NCI-H2227 (cell line): ENCODE results near the gene AFAP1L2.

Experiments
- DNase-seq: peaks from one replicate; lab custom pipeline; 2025; ENCODE audit not compliant: unreplicated experiment; lab: John Stamatoyannopoulos, UW

The AFAP1L2 gene

GRCh38 chr10:114246679-114247305, 157.5 kb downstream of the AFAP1L2 start:
- no peak for DNase-seq

DNA sequence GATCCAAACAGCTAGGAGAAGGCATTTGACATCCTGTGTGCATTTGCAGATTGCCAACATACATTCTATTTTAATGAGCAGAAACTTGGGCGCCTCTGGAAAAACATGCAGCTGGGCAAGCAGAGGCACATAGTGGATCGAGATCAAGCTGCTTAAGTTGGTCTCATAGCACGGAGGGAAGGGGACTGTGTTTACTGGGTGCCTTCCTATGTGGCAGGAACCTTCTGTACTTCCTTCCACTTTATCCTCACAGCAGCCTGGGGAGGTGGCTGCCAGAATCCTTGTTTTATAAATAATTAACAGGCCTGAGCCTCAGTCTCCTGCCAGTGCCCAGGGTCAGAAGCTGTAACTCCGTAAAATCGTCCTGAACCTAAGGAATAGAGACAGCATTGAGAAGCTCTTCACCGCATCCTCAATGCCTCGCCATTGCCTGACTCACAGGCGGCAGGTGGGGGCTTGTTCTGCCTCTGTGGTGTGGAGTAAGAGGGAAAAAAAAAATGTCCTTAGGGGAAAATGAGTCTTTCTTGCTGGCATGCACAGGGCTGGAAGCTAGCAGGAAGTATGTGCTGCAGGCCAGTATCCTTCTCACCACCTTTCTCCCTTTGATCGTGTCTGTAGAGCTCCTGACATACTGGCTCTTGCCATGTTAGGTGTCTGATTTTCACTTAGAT, 159.0 kb downstream of the AFAP1L2 start:
- no peak for DNase-seq
